Measurements from ENCODE around the gene MYH6. TPM values are rescaled to one million over a fixed set of nuclear protein-coding genes. Genes with fewer than 3 reads are reported as not detected.
"Not testable (repeated sequence)": the region's sequence is repeated elsewhere in the genome, so short reads cannot be mapped to it uniquely, and the experiment has no call there.

Gene MYH6
- total RNA-seq, 1 experiment from 2014 or later: not detected

DNA sequence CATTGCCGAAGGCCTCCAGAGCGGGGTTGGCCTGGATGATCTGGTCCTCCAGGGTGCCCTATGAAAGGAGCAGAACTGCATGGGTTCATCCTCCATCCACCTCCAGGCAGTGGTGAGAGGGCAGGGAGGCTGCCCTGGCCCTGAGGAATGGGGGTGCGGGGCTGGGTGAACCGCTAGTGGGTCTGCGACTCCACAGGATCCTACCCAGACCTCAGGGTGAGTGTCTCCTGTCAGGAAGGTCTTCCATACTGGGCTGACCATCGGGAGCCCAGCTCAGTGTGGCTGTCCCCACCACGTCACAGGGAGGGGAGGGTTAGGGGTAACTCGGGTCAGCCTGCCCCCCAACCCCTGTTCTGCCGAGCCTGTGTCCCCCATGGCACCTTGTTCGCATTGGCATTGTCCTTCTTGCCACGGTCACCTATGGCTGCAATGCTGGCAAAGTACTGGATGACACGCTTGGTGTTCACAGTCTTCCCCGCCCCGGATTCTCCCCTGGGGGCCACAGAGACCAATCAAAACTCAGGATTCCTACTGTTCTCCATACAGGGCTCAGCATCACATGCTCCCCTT is 3.7 kb downstream of the MYH6 start:
- no peak overlapping the region for H3K27ac ChIP-seq

DNA sequence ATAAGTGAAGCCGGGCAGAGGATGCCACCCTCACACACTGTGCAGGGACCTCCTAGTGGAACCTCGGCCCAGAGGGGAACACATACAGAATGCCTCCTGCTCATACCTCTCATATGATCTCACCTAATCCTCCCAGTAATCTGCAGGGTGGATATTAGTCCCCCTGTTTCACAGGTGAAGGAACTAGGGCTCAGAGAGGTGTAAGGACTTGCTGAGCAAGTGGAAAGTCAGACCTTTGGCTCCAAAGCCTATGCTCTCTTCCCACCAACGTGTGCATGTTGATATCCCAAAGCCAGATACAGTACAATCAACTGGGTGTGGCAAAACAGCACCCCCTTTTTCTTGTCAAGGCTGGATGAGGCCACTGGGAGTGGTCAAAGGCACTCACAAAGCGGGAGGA is 4.2 kb downstream of the MYH6 start:
- no peak for DNase-seq (ENCODE audit: low read depth in 1 of 2, low spot score in 2 of 2)
- Histone ChIP-seq H3K9me3 (replicated peaks) (no peaks in the 10 kb centered on the region), H3K27ac (no peak overlapping the region), H3K4me1 (replicated peaks) (no peaks in the 10 kb centered on the region), H3K36me3 (no peaks in the 10 kb centered on the region), H3K4me3 (no peak overlapping the region), H3K27me3 (replicated peaks) (peaks cover 21% of the 10 kb centered on the region)

More for the DNA sequence above, 3.7 kb downstream of the MYH6 start:
- Histone ChIP-seq H3K9me3 (replicated peaks) (no peaks in the 10 kb centered on the region), H3K36me3 (no peaks in the 10 kb centered on the region), H3K4me3 (no peak overlapping the region), H3K4me1 (replicated peaks) (no peaks in the 10 kb centered on the region), H3K27me3 (replicated peaks) (peaks cover 21% of the 10 kb centered on the region)
- DNase-seq (ENCODE audit: low read depth in 1 of 2, low spot score in 2 of 2): no peak

DNA sequence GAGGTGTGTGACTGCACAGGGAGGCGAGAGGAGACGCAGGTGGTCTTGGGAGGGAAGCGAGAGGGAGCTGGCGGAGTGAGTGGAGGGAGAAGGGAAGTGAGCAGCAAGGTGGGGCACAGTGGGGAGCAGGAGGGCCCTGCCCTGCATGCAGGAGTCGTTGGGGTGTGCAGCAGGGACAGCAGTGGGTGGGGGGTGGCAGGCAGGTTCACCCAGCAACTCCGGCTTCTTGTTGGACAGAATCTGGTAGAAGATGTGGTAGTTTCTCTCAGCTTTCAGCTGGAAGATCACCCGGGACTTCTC is 5.0 kb downstream of the MYH6 start:
- no peak overlapping the region for H3K4me3 ChIP-seq

DNA sequence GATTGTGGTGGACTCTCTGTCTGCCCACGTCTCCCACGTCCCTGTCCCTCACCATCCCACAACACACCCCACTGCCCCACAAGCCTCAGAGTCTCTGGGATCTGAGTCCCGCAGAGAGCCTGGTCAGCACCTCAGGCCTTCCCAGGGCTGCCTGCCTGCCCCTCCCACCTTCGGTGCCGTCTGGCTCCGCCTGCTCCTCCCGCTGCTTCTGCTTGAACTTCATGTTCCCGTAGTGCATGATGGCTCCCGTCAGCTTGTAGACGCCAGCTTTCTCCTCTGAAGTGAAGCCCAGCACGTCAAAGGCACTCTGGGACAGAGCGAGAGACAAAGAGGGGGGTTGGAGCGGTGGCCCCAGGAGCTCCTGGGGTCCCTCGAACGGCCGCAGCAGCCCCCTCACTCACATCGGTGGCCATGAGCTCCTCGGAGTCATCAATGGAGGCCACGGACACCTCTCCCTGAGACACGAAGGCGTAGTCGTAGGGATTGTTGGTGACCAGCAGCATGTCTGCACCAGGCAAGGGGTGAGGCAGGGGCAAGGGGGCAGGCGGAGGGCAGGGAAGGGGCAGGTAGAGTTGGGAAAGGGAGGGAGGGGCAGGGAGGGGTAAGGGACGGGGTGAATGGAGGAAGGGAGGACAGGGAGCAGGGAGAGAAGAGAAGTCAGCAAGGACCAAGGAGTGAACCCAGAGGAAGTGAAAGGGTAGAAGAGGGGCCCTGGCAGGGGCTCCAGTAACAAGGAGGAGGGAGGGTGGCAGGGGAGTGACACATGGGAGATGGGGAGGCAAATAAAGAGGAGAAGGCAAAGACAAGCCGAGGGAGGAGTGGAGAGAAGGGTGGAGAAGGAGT is 5.6 kb downstream of the MYH6 start:
- Histone ChIP-seq H3K9me3 (replicated peaks) (no peaks in the 10 kb centered on the region), H3K27ac (no peak overlapping the region), H3K27me3 (replicated peaks) (peaks cover 21% of the 10 kb centered on the region), H3K4me3 (no peak overlapping the region), H3K4me1 (replicated peaks) (no peaks in the 10 kb centered on the region), H3K36me3 (no peaks in the 10 kb centered on the region)
- DNase-seq (ENCODE audit: low read depth in 1 of 2, low spot score in 2 of 2): no peak

More for the DNA sequence above, 5.0 kb downstream of the MYH6 start:
- no peak overlapping the region for H3K27ac ChIP-seq
- DNase-seq (ENCODE audit: low read depth in 1 of 2, low spot score in 2 of 2): no peak
- H3K27me3 ChIP-seq (replicated peaks): peaks cover 21% of the 10 kb centered on the region
- no peaks in the 10 kb centered on the region for H3K4me1 ChIP-seq (replicated peaks)
- no peaks in the 10 kb centered on the region for H3K9me3 ChIP-seq (replicated peaks)
- H3K36me3 ChIP-seq: no peaks in the 10 kb centered on the region

DNA sequence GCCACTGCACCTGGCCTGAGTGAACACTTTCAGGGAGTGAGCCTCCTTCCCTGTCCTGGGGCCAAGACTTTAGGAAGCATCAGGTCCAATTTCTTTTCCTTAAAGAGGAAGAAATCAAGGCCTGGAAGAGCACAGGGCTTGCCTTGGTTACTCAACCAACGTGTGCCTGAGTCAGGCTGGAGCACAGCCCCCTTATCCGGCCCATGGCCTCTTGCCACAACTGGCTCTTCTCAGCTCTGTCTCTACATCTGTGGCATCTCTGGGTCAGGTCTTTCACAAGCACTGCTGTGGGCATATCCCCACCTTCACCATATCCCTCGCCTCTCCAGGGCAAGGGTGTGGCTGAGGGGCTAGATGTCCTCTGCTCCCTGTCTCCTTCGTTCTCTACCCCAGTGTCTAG is 6.8 kb downstream of the MYH6 start:
- DNase-seq (ENCODE audit: low read depth in 1 of 2, low spot score in 2 of 2): no peak
- Histone ChIP-seq H3K27me3 (replicated peaks) (peaks cover 16% of the 10 kb centered on the region), H3K4me1 (replicated peaks) (no peaks in the 10 kb centered on the region), H3K9me3 (replicated peaks) (no peaks in the 10 kb centered on the region), H3K4me3 (no peak overlapping the region), H3K36me3 (no peaks in the 10 kb centered on the region), H3K27ac (no peak overlapping the region)

DNA sequence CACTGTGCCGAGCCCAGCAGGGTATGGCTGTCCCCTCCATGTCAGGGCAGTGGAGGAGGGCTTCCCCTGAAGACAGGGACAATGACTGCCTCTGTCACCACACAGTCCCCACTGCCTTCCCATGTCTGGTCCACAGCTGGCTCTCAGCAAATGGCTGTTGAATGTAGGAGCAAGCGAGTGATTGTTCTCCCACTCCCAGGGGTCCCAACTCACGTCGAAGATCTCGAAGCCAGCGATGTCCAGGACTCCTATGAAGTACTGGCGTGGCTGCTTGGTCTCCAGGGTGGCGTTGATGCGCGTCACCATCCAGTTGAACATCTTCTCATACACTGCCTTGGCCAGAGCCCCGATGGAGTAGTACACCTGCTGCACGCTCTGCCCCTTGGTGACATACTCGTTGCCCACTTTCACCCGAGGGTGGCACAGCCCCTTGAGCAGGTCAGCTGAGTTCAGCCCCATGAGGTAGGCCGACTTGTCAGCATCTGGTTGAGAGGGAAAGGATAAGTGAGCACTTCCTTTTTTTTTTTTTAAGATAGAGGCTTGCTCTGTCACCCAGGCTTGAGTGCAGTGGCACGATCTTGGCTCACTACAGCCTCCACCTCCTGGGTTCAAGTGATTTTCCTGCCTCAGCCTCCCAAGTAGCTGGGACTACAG is 7.5 kb downstream of the MYH6 start:
- H3K36me3 ChIP-seq; H3K27ac ChIP-seq; H3K4me1 ChIP-seq (replicated peaks); DNase-seq (ENCODE audit: low read depth in 1 of 2, low spot score in 2 of 2); H3K4me3 ChIP-seq; H3K9me3 ChIP-seq (replicated peaks): not testable (repeated sequence)
- H3K27me3 ChIP-seq (replicated peaks): peaks cover 16% of the 10 kb centered on the region

DNA sequence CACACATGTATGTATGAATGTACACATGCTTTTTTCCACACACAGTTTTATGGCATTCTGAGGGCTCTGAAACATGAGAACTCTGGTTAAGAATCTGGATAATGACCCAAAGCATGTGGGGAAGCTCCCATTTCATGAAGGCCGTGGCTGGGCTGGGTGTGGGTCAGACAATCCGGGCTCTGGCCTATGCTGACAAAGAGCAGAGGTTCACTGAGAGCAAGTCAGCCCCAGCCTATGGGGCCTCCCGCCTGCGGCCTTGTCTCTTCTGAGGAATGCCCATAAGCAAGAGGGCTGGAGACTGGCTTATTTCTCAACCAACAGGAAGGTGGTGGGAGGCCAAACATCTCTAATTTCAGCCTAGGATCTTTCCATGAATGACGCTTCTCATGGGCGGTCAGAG is 8.5 kb downstream of the MYH6 start:
- Histone ChIP-seq H3K36me3 (no peaks in the 10 kb centered on the region), H3K4me1 (replicated peaks) (no peaks in the 10 kb centered on the region), H3K27ac (no peak overlapping the region), H3K4me3 (no peak overlapping the region), H3K9me3 (replicated peaks) (no peaks in the 10 kb centered on the region), H3K27me3 (replicated peaks) (peaks cover 20% of the 10 kb centered on the region)
- no peak for DNase-seq (ENCODE audit: low read depth in 1 of 2, low spot score in 2 of 2)

DNA sequence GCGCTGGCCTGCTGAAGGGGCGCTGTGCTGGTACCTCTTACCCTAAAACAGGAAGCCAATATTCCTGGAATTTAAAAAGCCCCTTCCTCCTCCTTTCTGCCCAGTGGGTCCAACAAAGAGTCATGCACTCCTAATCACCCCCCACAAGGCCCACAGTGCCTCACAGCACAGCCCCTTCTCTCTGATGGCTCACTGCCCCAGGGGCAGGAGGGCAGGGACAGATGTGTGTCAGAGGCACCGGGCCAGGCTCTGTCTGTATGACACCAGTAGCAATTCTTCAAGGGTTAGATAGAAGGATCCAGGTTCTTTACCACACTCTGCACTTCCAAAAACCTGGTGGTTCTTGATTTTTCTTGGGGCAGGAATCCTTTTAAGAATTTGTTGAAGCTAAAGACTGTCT is 8.9 kb downstream of the MYH6 start:
- Histone ChIP-seq H3K27me3 (replicated peaks) (peaks cover 20% of the 10 kb centered on the region), H3K36me3 (no peaks in the 10 kb centered on the region), H3K27ac (no peak overlapping the region), H3K4me3 (no peak overlapping the region), H3K4me1 (replicated peaks) (no peaks in the 10 kb centered on the region), H3K9me3 (replicated peaks) (no peaks in the 10 kb centered on the region)
- no peak for DNase-seq (ENCODE audit: low read depth in 1 of 2, low spot score in 2 of 2)

DNA sequence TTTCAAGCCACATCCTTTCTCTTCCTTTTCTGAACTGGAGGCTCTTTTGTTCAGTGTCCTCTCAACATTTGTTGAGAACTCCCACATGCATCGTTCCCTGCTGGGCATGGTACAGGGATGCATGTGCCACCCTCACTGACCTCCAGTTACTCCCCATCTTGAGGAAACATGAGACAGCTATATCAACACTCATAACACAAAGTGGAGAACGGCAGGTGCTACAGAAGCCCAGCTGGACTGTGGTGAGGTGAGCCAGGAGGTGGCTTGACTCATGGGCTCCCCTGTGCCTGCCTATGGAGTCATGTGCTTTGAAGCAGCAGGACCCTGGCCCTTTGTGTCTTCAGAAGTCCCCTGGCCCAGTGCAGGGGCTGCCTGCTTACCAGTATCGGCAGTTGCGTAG is 9.7 kb downstream of the MYH6 start:
- Histone ChIP-seq H3K36me3 (no peaks in the 10 kb centered on the region), H3K4me1 (replicated peaks) (no peaks in the 10 kb centered on the region), H3K9me3 (replicated peaks) (no peaks in the 10 kb centered on the region), H3K4me3 (no peak overlapping the region), H3K27ac (no peak overlapping the region), H3K27me3 (replicated peaks) (peaks cover 14% of the 10 kb centered on the region)
- DNase-seq (ENCODE audit: low read depth in 1 of 2, low spot score in 2 of 2): no peak

DNA sequence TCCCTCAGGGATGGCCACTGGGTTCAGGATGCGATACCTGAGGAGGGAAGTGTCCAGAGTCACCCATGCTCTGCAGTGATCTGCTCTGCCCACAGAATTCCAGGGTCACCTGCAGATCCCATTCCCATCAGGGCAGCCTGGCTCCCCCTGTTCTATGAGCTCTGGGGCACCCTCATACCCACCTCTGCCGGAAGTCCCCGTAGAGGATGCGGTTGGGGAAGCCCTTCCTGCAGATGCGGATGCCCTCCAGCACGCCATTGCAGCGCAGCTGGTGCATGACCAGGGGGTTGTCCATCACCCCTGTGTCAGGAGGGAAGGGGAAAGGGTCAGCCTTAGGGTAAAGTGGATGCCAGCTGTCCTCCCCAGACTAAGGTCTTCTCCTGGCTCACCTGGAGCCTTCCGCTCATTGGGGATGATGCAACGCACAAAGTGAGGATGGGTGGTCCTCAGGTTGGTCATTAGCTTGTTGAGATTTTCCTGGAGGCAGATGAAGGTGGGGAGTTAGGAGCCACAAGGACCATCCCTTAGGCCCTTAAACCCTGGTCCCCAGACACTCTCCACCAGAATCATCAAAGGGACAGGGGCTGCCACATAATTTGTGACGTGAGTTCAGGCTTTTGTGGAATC is 11.2 kb downstream of the MYH6 start:
- Histone ChIP-seq H3K9me3 (replicated peaks) (no peaks in the 10 kb centered on the region), H3K36me3 (no peaks in the 10 kb centered on the region), H3K27ac (no peak overlapping the region), H3K4me3 (no peak overlapping the region), H3K4me1 (replicated peaks) (no peaks in the 10 kb centered on the region), H3K27me3 (replicated peaks) (peaks cover 14% of the 10 kb centered on the region; the same call in 1 of the 2 replicates)
- DNase-seq (ENCODE audit: low read depth in 1 of 2, low spot score in 2 of 2): no peak

DNA sequence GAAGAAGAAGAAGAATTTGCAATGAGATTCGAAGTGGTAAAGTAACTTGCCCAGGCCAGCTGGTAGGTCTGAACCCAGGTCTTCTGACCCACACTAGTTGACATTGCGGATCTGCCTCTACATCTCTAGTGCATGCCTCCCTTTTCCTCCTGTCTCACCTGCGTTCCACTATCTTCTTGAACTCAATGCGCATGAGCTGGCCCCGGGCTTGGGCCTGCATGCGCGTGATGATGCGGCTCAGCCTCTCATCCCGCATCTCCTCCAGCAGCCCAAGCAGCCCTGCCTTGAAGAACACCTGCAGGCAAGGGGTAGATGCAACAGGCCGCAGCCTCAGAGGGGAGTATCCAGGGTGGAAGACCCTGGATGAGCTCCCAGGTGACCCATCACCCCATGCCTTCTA is 11.9 kb downstream of the MYH6 start:
- Histone ChIP-seq H3K9me3 (replicated peaks) (no peaks in the 10 kb centered on the region), H3K4me1 (replicated peaks) (no peaks in the 10 kb centered on the region), H3K4me3 (no peak overlapping the region), H3K27ac (no peak overlapping the region), H3K27me3 (replicated peaks) (peaks cover 14% of the 10 kb centered on the region; the same call in 1 of the 2 replicates), H3K36me3 (no peaks in the 10 kb centered on the region)
- DNase-seq (ENCODE audit: low read depth in 1 of 2, low spot score in 2 of 2): no peak

DNA sequence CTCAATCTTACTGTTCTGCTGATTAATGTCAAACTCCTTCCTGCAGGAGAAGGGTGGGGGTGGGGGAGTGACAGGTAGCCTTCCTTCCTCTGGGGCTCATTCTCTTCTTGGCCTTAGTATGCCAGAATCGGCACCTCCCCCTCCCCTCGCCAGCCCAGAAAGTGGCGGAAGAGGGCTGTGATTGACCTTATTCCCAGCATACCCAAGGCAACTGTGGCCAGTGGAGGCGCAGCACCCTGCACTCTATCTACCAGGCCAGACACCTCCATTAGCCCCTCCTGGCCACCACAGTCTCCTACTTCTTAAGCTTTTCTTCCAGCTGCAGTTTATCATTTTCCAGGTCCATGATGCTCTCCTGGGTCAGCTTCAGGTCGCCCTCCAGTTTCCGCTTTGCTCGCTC is 15.5 kb downstream of the MYH6 start:
- H3K27me3 ChIP-seq (replicated peaks): peaks cover 14% of the 10 kb centered on the region
- H3K4me1 ChIP-seq (replicated peaks): no peaks in the 10 kb centered on the region
- H3K9me3 ChIP-seq (replicated peaks): no peaks in the 10 kb centered on the region
- DNase-seq (ENCODE audit: low read depth in 1 of 2, low spot score in 2 of 2): no peak
- H3K36me3 ChIP-seq: no peaks in the 10 kb centered on the region
- H3K27ac ChIP-seq: no peak overlapping the region
- no peak overlapping the region for H3K4me3 ChIP-seq

DNA sequence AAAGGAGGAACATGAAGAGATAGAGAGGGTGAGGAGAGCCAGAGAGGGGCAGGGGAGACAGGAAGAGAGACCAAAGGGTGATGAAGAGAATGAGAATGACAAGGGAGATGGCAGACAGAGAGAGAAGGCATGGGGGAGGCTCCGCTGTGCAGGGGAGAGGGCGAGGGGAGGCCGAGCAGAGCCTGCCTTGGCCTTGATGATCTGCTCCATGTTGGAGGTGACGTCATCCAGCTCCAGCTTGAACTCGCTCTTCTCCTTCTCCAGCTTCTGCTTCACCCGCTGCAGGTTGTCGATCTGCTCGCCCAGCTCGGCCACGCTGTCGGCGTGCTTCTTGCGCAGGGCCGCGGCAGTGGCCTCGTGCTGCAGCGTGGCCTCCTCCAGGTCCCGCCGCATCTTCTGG is 18.2 kb downstream of the MYH6 start:
- H3K27ac ChIP-seq; H3K27me3 ChIP-seq (replicated peaks); H3K9me3 ChIP-seq (replicated peaks); H3K4me3 ChIP-seq; DNase-seq (ENCODE audit: low read depth in 1 of 2, low spot score in 2 of 2); H3K36me3 ChIP-seq; H3K4me1 ChIP-seq (replicated peaks): not testable (repeated sequence)

DNA sequence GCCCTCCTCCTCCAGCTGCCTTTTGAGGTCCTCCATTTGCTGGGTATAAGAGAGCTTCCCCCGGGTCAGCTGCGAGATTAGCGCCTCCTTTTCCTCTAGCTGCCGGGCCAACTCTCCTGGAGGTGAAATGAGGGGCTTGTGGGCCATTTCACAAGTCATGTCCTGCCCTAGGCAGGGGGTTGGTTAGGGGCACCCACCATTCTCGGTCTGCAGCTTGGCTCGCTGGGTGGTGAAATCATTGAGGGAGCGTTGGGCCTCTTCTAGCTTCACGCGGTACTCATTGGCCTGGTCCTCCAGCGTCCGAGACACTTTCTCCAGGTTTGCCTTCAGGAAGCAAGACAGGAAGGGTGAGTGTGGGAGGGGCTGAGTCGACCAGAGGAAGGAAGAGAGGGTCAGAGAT is 18.7 kb downstream of the MYH6 start:
- H3K36me3 ChIP-seq: no peaks in the 10 kb centered on the region
- no peaks in the 10 kb centered on the region for H3K9me3 ChIP-seq (replicated peaks)
- no peak overlapping the region for H3K4me3 ChIP-seq
- H3K27me3 ChIP-seq (replicated peaks): peaks cover 3% of the 10 kb centered on the region
- no peak overlapping the region for H3K27ac ChIP-seq
- no peaks in the 10 kb centered on the region for H3K4me1 ChIP-seq (replicated peaks)
- no peak for DNase-seq (ENCODE audit: low read depth in 1 of 2, low spot score in 2 of 2)

Data from SJSA1 (cell line).